ENCODE measurements around the gene SVOPL.
"Not testable (repeated sequence)": the region's sequence is repeated elsewhere in the genome, so short reads cannot be mapped to it uniquely, and the experiment has no call there.

Gene SVOPL

GRCh38 chr7:138700857-138701536 lies at the start of gene SVOPL:
Gene SVOPL (minus strand): TSS chr7:138701362. CDS start chr7:138679045, 22,317 bp downstream.
- DNase-seq, result no peak

GRCh38 chr7:138750473-138750872 lies 49.3 kb upstream of the SVOPL start:
- no peak for DNase-seq

- DNase-seq, result no peak
Observed at GRCh38 chr7:138749960-138750359, 48.8 kb upstream of the SVOPL start.

- no peak for DNase-seq
Observed at GRCh38 chr7:138748666-138749065, 47.5 kb upstream of the SVOPL start.

GRCh38 chr7:138746073-138746472 lies 44.9 kb upstream of the SVOPL start:
- no peak for DNase-seq

- no peak for DNase-seq
Observed at GRCh38 chr7:138745189-138745588, 44.0 kb upstream of the SVOPL start.

- no peak for DNase-seq
Observed at GRCh38 chr7:138741453-138741735, 40.2 kb upstream of the SVOPL start.

GRCh38 chr7:138739859-138740258 lies 38.7 kb upstream of the SVOPL start:
- DNase-seq, result no peak

GRCh38 chr7:138738551-138739335 lies 37.6 kb upstream of the SVOPL start:
- DNase-seq, result peak; percentile 54

GRCh38 chr7:138738114-138738513 lies 37.0 kb upstream of the SVOPL start:
- no peak for DNase-seq

GRCh38 chr7:138735399-138735798 lies 34.2 kb upstream of the SVOPL start:
- no peak for DNase-seq

- not testable (repeated sequence) for DNase-seq
Observed at GRCh38 chr7:138731733-138732132, 30.6 kb upstream of the SVOPL start.

- no peak for DNase-seq
Observed at GRCh38 chr7:138729444-138729843, 28.3 kb upstream of the SVOPL start.

- DNase-seq, result no peak
Observed at GRCh38 chr7:138727336-138728099, 26.4 kb upstream of the SVOPL start.

GRCh38 chr7:138726288-138726687 lies 25.1 kb upstream of the SVOPL start:
- DNase-seq, result no peak

GRCh38 chr7:138720286-138720685 lies 19.1 kb upstream of the SVOPL start:
- no peak for DNase-seq

GRCh38 chr7:138716889-138717288 lies 15.7 kb upstream of the SVOPL start:
- DNase-seq, result no peak

- no peak for DNase-seq
Observed at GRCh38 chr7:138713191-138713590, 12.0 kb upstream of the SVOPL start.

GRCh38 chr7:138712652-138713051 lies 11.5 kb upstream of the SVOPL start:
- no peak for DNase-seq

GRCh38 chr7:138710536-138711385 lies 9.6 kb upstream of the SVOPL start:
- no peak for DNase-seq

GRCh38 chr7:138705167-138705566 lies 4.0 kb upstream of the SVOPL start:
- no peak for DNase-seq

- no peak for DNase-seq
Observed at GRCh38 chr7:138701537-138701923, 368 bp upstream of the SVOPL start.

- no peak for DNase-seq
Observed at GRCh38 chr7:138699661-138700060, 1.5 kb downstream of the SVOPL start.
